Thyroid gland (tissue), 4 donors: Measurements from ENCODE around the gene GTPBP6. TPM values are rescaled to one million over a fixed set of nuclear protein-coding genes. Genes with fewer than 3 reads are reported as not detected.
A peak's percentile ranks its signal among the peaks of the same experiment; 100 is the strongest.

Source experiments
- DNase-seq, 2 donors: peaks; one replicate each; pipeline ENCODE4 v3.0.0-alpha.2; 2019
- H3K27ac ChIP-seq, 3 donors: fragments of 200-600 bp; sonication (generic); 1 replicate in 2 of 3; 2 replicates in 1 of 3; pipeline ENCODE4 v1.5.1; 2016 to 2019; ENCODE audit warnings: mild to moderate bottlenecking in 1 of 3, moderate library complexity in 1 of 3
- H3K27me3 ChIP-seq: fragments of 200-600 bp; sonication (generic); one replicate; pipeline ENCODE4 v1.5.1; 2019
- H3K36me3 ChIP-seq, 2 donors: fragments of 200-600 bp; sonication (generic); one replicate each; pipeline ENCODE4 v1.5.1; 2016 to 2019
- H3K4me1 ChIP-seq, 2 donors: fragments of 200-600 bp; sonication (generic); one replicate each; pipeline ENCODE4 v1.5.1; 2017 to 2019
- H3K4me3 ChIP-seq, 3 donors: fragments of 200-600 bp; sonication (generic); replicated peaks in 1 of 3; 1 replicate in 2 of 3; 2 replicates in 1 of 3; pipeline ENCODE4 v1.5.1; 2016; ENCODE audit warnings: mild to moderate bottlenecking in 1 of 3
- H3K9me3 ChIP-seq: fragments of 200-600 bp; sonication (generic); one replicate; pipeline ENCODE4 v1.5.1; 2017
- CTCF ChIP-seq, 6 experiments: fragments of 200-600 bp in 3 of 6; fragments of 450-650 bp in 3 of 6; sonication (generic) in 3 of 6; IDR thresholded peaks; one replicate each; pipeline ENCODE4 v1.5.1; 2016 to 2019; ENCODE audit warnings: antibody characterized with exemption in 6 of 6, mild to moderate bottlenecking in 2 of 6, inconsistent platforms in 1 of 6, moderate library complexity in 1 of 6
- POLR2A ChIP-seq, 2 donors: fragments of 450-650 bp; IDR thresholded peaks; one replicate each; pipeline ENCODE4 v1.6.1; 2017; ENCODE audit warnings: antibody characterized with exemption in 2 of 2, mild to moderate bottlenecking in 2 of 2, moderate library complexity in 1 of 2
- WGBS, 2 donors: methylation state at CpG; one replicate each; pipeline ENCODE4 v1.1.5; 2017; 5-methylcytosine and 5-hydroxymethylcytosine counted together
- intact Hi-C: fragments of 100-400 bp; cut with DNase I; formaldehyde crosslinking; loops from one replicate; pipeline ENCODE4 v1.15.1; 2023
- total RNA-seq, 4 donors: library from RNA; depleted of rRNA; stranded (reverse); fragments of >200 nt; gene quantifications; one replicate each; pipeline ENCODE4 v1.2.3, GENCODE V29; 2016

The GTPBP6 gene
- total RNA-seq, 4 donors from 2014 or later = 39.9 to 54.9 (median 47.9) TPM

- no peak for TF ChIP-seq CTCF (IDR thresholded peaks at IDR 0.05)
- TF ChIP-seq POLR2A (IDR thresholded peaks at IDR 0.05) = no peak
- peak overlapping the region in 2 of 3 donors; percentile 19 to 46 for H3K4me3 ChIP-seq
- peaks cover 10 to 11% of the 10 kb centered on the region in 2 donors for H3K4me1 ChIP-seq
- no peaks in the 10 kb centered on the region for H3K36me3 ChIP-seq
- no peaks in the 10 kb centered on the region for H3K27me3 ChIP-seq
- intact Hi-C loops = no loop called here
- DNase-seq = no peak
- H3K27ac ChIP-seq = no peak overlapping the region
- no peaks in the 10 kb centered on the region for H3K9me3 ChIP-seq
- WGBS, 2 donors = 42 to 47% methylated on average over 24 to 28 of the region's 32 CpGs
These were observed 43.1 kb downstream of the GTPBP6 start for GRCh38 chrX:275476-275966.

GRCh38 chrX:274904-275475, 43.6 kb downstream of the GTPBP6 start:
- Histone ChIP-seq H3K27ac (no peak overlapping the region), H3K9me3 (no peaks in the 10 kb centered on the region), H3K4me3 (no peak overlapping the region), H3K4me1 (peaks cover 10 to 11% of the 10 kb centered on the region in 2 donors), H3K27me3 (no peaks in the 10 kb centered on the region), H3K36me3 (no peaks in the 10 kb centered on the region)
- peak; percentile 4 to 15 for DNase-seq
- TF ChIP-seq POLR2A (IDR thresholded peaks at IDR 0.05) = no peak
- TF ChIP-seq CTCF (IDR thresholded peaks at IDR 0.05) = no peak
- WGBS, 2 donors = 75 to 82% methylated on average over 8 to 15 of the region's 16 CpGs
- intact Hi-C loops = no loop called here

- intact Hi-C loops = no loop called here
- Histone ChIP-seq H3K27ac (no peak overlapping the region), H3K4me1 (peaks cover 1 to 6% of the 10 kb centered on the region in 2 donors), H3K36me3 (no peaks in the 10 kb centered on the region), H3K4me3 (no peak overlapping the region), H3K9me3 (no peaks in the 10 kb centered on the region), H3K27me3 (no peaks in the 10 kb centered on the region)
- TF ChIP-seq CTCF (IDR thresholded peaks at IDR 0.05) = no peak
- no peak for TF ChIP-seq POLR2A (IDR thresholded peaks at IDR 0.05)
- WGBS, 2 donors = 48 to 75% methylated on average over 5 to 17 of the region's 21 CpGs
- peak; percentile 30 to 33 for DNase-seq
These were observed 47.7 kb downstream of the GTPBP6 start for GRCh38 chrX:270848-271367.

- TF ChIP-seq POLR2A (IDR thresholded peaks at IDR 0.05) (no peak), CTCF (IDR thresholded peaks at IDR 0.05) (no peak)
- Histone ChIP-seq H3K36me3 (no peaks in the 10 kb centered on the region), H3K27ac (no peak overlapping the region), H3K9me3 (no peaks in the 10 kb centered on the region), H3K27me3 (no peaks in the 10 kb centered on the region), H3K4me1 (no peaks in the 10 kb centered on the region), H3K4me3 (no peak overlapping the region)
- intact Hi-C loops = no loop called here
- WGBS, 2 donors = 94 to 95% methylated on average over 19 to 30 of the region's 33 CpGs
- DNase-seq = no peak
These were observed 50.8 kb downstream of the GTPBP6 start for GRCh38 chrX:267771-268261.

- DNase-seq = no peak
- H3K27me3 ChIP-seq = no peaks in the 10 kb centered on the region
- no peak overlapping the region for H3K4me3 ChIP-seq
- no peaks in the 10 kb centered on the region for H3K36me3 ChIP-seq
- intact Hi-C loops = no loop called here
- no peaks in the 10 kb centered on the region for H3K9me3 ChIP-seq
- no peak overlapping the region for H3K27ac ChIP-seq
- H3K4me1 ChIP-seq = no peaks in the 10 kb centered on the region
- WGBS, 2 donors = 81 to 83% methylated on average over 8 of the region's 8 CpGs
- TF ChIP-seq POLR2A (IDR thresholded peaks at IDR 0.05) (no peak), CTCF (IDR thresholded peaks at IDR 0.05) (no peak)
These were observed 53.1 kb downstream of the GTPBP6 start for GRCh38 chrX:265502-265901.
